HL-60 (cell line): ENCODE data around the gene FALEC.

ENCODE experiments used
- DNase-seq, 2 experiments: peaks; one replicate each; pipeline ENCODE4 v3.0.0-alpha.2; 2010 to 2020; ENCODE audit warnings: low read depth in 1 of 2, low spot score in 1 of 2
- H3K27ac ChIP-seq: fragments of 250-450 bp; sonication (Bioruptor Pico); replicated peaks from 2 replicates; pipeline ENCODE4 v1.5.1; 2020; ENCODE audit warnings: mild to moderate bottlenecking, moderate library complexity
- H3K27me3 ChIP-seq: fragments of 250-450 bp; sonication (Bioruptor Pico); 2 replicates; pipeline ENCODE4 v1.5.1; 2021; ENCODE audit warnings: mild to moderate bottlenecking, moderate library complexity; ENCODE audit not compliant: insufficient read depth, poor library complexity, severe bottlenecking
- H3K4me3 ChIP-seq: replicated peaks from 2 replicates; pipeline ENCODE4 v1.5.1; 2011; ENCODE audit warnings: mild to moderate bottlenecking, control low read depth, low read length; ENCODE audit not compliant: insufficient read depth
- GABPA ChIP-seq: IDR thresholded peaks from 2 replicates; pipeline ENCODE4 v1.6.1; 2012; ENCODE audit warnings: low read depth
- POLR2AphosphoS5 ChIP-seq: IDR thresholded peaks from 2 replicates; pipeline ENCODE4 v1.6.1; 2012; ENCODE audit warnings: low read depth
- SPI1 ChIP-seq: IDR thresholded peaks from 2 replicates; pipeline ENCODE4 v1.6.1; 2012; ENCODE audit warnings: low read depth, mild to moderate bottlenecking, borderline replicate concordance
- TF ChIP-seq, protein P1 (sequence below): IDR thresholded peaks from one replicate; pipeline ENCODE4 v1.5.1; 2011; ENCODE audit warnings: low read length, control low read depth, inconsistent platforms; ENCODE audit not compliant: insufficient read depth
- TF ChIP-seq, protein P2 (sequence below): IDR thresholded peaks from 2 replicates; pipeline ENCODE4 v1.6.1; 2012; ENCODE audit warnings: low read depth; ENCODE audit not compliant: insufficient replicate concordance

The FALEC gene

DNA sequence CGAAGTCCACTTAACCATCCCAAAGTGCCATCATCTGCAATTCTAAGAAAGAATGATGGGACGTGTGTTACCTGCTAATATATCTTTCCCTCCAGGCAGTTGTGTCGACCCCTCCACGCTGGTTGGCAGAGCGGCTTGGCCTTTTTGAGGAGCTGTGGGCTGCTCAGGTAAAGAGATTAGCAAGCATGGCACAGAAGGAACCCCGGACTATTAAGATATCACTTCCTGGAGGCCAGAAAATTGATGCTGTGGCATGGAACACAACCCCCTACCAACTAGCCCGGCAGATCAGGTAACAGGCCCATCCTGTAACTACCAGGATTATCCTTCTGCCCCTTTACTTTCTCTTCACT, 27.8 kb upstream of the FALEC start:
- H3K27ac ChIP-seq = peak overlapping the region; percentile 72
- DNase-seq = peak in 1 of 2 experiments; percentile 22
- TF ChIP-seq, protein P1, sequence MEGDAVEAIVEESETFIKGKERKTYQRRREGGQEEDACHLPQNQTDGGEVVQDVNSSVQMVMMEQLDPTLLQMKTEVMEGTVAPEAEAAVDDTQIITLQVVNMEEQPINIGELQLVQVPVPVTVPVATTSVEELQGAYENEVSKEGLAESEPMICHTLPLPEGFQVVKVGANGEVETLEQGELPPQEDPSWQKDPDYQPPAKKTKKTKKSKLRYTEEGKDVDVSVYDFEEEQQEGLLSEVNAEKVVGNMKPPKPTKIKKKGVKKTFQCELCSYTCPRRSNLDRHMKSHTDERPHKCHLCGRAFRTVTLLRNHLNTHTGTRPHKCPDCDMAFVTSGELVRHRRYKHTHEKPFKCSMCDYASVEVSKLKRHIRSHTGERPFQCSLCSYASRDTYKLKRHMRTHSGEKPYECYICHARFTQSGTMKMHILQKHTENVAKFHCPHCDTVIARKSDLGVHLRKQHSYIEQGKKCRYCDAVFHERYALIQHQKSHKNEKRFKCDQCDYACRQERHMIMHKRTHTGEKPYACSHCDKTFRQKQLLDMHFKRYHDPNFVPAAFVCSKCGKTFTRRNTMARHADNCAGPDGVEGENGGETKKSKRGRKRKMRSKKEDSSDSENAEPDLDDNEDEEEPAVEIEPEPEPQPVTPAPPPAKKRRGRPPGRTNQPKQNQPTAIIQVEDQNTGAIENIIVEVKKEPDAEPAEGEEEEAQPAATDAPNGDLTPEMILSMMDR = no peak
- no peak for TF ChIP-seq SPI1
- no peak for TF ChIP-seq POLR2AphosphoS5
- TF ChIP-seq, protein P2, sequence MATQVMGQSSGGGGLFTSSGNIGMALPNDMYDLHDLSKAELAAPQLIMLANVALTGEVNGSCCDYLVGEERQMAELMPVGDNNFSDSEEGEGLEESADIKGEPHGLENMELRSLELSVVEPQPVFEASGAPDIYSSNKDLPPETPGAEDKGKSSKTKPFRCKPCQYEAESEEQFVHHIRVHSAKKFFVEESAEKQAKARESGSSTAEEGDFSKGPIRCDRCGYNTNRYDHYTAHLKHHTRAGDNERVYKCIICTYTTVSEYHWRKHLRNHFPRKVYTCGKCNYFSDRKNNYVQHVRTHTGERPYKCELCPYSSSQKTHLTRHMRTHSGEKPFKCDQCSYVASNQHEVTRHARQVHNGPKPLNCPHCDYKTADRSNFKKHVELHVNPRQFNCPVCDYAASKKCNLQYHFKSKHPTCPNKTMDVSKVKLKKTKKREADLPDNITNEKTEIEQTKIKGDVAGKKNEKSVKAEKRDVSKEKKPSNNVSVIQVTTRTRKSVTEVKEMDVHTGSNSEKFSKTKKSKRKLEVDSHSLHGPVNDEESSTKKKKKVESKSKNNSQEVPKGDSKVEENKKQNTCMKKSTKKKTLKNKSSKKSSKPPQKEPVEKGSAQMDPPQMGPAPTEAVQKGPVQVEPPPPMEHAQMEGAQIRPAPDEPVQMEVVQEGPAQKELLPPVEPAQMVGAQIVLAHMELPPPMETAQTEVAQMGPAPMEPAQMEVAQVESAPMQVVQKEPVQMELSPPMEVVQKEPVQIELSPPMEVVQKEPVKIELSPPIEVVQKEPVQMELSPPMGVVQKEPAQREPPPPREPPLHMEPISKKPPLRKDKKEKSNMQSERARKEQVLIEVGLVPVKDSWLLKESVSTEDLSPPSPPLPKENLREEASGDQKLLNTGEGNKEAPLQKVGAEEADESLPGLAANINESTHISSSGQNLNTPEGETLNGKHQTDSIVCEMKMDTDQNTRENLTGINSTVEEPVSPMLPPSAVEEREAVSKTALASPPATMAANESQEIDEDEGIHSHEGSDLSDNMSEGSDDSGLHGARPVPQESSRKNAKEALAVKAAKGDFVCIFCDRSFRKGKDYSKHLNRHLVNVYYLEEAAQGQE = no peak
- TF ChIP-seq GABPA = no peak
- H3K4me3 ChIP-seq = peak overlapping the region; percentile 85
- no peaks in the 10 kb centered on the region for H3K27me3 ChIP-seq

DNA sequence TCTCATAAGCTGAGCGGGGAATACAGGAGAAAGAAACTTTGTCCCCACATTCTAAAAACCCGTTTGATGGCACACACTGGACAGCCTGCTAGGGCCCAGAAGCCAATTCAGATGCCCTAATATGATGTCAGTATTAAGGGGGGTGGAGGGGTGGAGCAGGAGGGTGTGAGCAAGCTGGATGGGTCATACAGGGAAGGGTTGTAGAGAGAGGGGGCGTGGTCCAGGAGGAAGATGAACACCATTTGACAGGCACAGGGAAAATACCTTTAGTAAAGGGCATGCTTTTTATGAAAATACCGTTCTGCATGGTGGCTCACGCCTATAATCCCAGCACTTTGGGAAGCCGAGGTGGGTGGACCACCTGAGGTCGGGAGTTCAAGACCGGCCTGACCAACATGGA, 22.4 kb upstream of the FALEC start:
- Histone ChIP-seq H3K27me3 (no peaks in the 10 kb centered on the region), H3K4me3 (no peak overlapping the region), H3K27ac (no peak overlapping the region)
- TF ChIP-seq, protein P2 = no peak
- no peak for TF ChIP-seq POLR2AphosphoS5
- no peak for TF ChIP-seq GABPA
- no peak for DNase-seq

DNA sequence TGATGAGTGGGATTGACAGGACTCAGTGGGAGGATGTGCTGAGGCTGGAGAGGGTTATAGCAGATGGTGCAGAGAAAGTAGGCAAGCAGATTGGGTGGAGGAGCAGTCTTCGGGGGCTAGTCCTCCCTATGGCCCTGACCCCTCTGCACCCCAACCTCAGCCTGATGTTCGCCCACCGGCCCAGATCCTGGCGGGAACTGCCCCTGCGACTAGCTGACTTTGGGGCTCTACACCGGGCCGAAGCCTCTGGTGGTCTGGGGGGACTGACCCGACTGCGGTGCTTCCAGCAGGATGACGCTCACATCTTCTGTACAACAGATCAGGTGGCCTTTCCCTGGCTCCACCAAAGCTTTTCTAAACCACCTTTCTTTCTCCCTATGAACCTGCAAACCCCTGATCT, 17.2 kb upstream of the FALEC start:
- Histone ChIP-seq H3K4me3 (no peak overlapping the region), H3K27ac (no peak overlapping the region), H3K27me3 (no peaks in the 10 kb centered on the region)
- DNase-seq = no peak
- TF ChIP-seq, protein P2 = no peak
- TF ChIP-seq GABPA (no peak), SPI1 (no peak), POLR2AphosphoS5 (no peak)
- TF ChIP-seq, protein P1 = no peak

DNA sequence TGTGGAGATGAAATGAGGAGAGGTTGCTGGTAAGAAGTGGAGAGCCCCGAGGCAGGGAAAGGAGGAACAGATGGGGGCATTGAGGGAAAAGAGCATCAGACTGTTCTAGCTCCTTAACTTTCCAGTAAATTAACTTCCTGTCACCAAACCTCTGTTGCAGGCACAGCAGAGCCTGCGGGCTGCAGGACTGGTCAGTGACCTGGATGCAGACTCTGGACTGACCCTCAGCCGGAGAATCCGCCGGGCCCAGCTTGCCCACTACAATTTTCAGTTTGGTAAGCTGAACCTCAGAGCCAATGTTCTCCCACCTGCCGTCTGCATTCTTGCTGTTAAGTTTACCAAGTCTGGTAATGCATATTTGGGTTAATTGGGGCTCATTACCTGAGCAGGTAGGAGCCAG, 10.1 kb upstream of the FALEC start:
- H3K27ac ChIP-seq = no peak overlapping the region
- TF ChIP-seq, protein P2 = no peak
- TF ChIP-seq GABPA = no peak
- TF ChIP-seq, protein P1 = no peak

More for the DNA sequence above, 10.1 kb upstream of the FALEC start:
- H3K27me3 ChIP-seq = no peaks in the 10 kb centered on the region
- no peak overlapping the region for H3K4me3 ChIP-seq
- DNase-seq = no peak
